Neural progenitor cell (in vitro differentiated cells): ENCODE measurements around the gene HPCA. TPM values are rescaled to one million over a fixed set of nuclear protein-coding genes. Genes with fewer than 3 reads are reported as not detected.

Experiments used
- DNase-seq: peaks from one replicate; pipeline ENCODE4 v3.0.0-alpha.2; 2016; ENCODE audit warnings: low spot score
- H2AFZ ChIP-seq: fragments of 200-600 bp; sonication (generic); replicated peaks from 2 replicates; pipeline ENCODE4 v1.6.1; 2016; ENCODE audit warnings: antibody characterized with exemption
- H3F3A ChIP-seq: fragments of 200-600 bp; sonication (generic); 2 replicates; pipeline ENCODE4 v1.6.1; 2016; ENCODE audit warnings: antibody characterized with exemption, low read depth
- H3K27ac ChIP-seq: fragments of 200-600 bp; sonication (generic); 2 replicates; pipeline ENCODE4 v1.5.1; 2016; ENCODE audit warnings: mild to moderate bottlenecking
- H3K27me3 ChIP-seq: fragments of 200-600 bp; sonication (generic); 2 replicates; pipeline ENCODE4 v1.6.1; 2016; ENCODE audit warnings: mild to moderate bottlenecking, moderate library complexity
- H3K36me3 ChIP-seq: fragments of 200-600 bp; sonication (generic); 2 replicates; pipeline ENCODE4 v1.5.1; 2016
- H3K4me1 ChIP-seq: fragments of 200-600 bp; sonication (generic); 2 replicates; pipeline ENCODE4 v1.6.1; 2016; ENCODE audit warnings: mixed run types
- H3K4me2 ChIP-seq: fragments of 200-600 bp; sonication (generic); 2 replicates; pipeline ENCODE4 v1.6.1; 2016
- H3K4me3 ChIP-seq: fragments of 200-600 bp; sonication (generic); 2 replicates; pipeline ENCODE4 v1.5.1; 2016
- H3K79me2 ChIP-seq: fragments of 200-600 bp; sonication (generic); 2 replicates; pipeline ENCODE4 v1.6.1; 2016; ENCODE audit warnings: low read depth
- H3K9ac ChIP-seq: fragments of 200-600 bp; sonication (generic); 2 replicates; pipeline ENCODE4 v1.6.1; 2016
- H3K9me3 ChIP-seq: fragments of 200-600 bp; sonication (generic); 2 replicates; pipeline ENCODE4 v1.5.1; 2016; ENCODE audit warnings: low read depth
- H4K20me1 ChIP-seq: fragments of 200-600 bp; sonication (generic); 2 replicates; pipeline ENCODE4 v1.6.1; 2016; ENCODE audit warnings: low read depth
- H3K27ac Mint-ChIP-seq: 3 replicates; pipeline ENCODE4 v1.8.0; 2021; ENCODE audit warnings: mixed read lengths
- H3K27me3 Mint-ChIP-seq: 2 replicates; pipeline ENCODE4 v1.8.0; 2022; ENCODE audit warnings: low read depth, mild to moderate bottlenecking, inconsistent platforms, moderate library complexity, mixed read lengths; ENCODE audit not compliant: insufficient read depth
- H3K36me3 Mint-ChIP-seq: 3 replicates; pipeline ENCODE4 v1.8.0; 2021; ENCODE audit warnings: mixed read lengths
- H3K4me1 Mint-ChIP-seq: 3 replicates; pipeline ENCODE4 v1.8.0; 2021; ENCODE audit warnings: mixed read lengths
- H3K4me3 Mint-ChIP-seq: 3 replicates; pipeline ENCODE4 v1.8.0; 2021; ENCODE audit warnings: mild to moderate bottlenecking, moderate library complexity, mixed read lengths
- H3K9me3 Mint-ChIP-seq: 3 replicates; pipeline ENCODE4 v1.8.0; 2020; ENCODE audit warnings: mixed read lengths
- CTCF ChIP-seq: fragments of 200-600 bp; sonication (generic); IDR thresholded peaks from 2 replicates; pipeline ENCODE4 v1.5.1; 2017; ENCODE audit warnings: antibody characterized with exemption, mild to moderate bottlenecking
- EZH2 ChIP-seq: fragments of 200-600 bp; sonication (generic); IDR thresholded peaks from 2 replicates; pipeline ENCODE4 v1.6.1; 2017; ENCODE audit warnings: antibody characterized with exemption, mild to moderate bottlenecking, moderate library complexity
- EZH2phosphoT487 ChIP-seq: fragments of 200-600 bp; sonication (generic); IDR thresholded peaks from 2 replicates; pipeline ENCODE4 v1.6.1; 2017; ENCODE audit warnings: antibody characterized with exemption
- total RNA-seq: library from RNA; depleted of rRNA; stranded (reverse); fragments of >200 nt; gene quantifications from 2 replicates; pipeline ENCODE4 v1.2.3, GENCODE V29; 2015; ENCODE audit warnings: low replicate concordance

The HPCA gene
- total RNA-seq, 1 donor from 2014 or later = not detected

DNA sequence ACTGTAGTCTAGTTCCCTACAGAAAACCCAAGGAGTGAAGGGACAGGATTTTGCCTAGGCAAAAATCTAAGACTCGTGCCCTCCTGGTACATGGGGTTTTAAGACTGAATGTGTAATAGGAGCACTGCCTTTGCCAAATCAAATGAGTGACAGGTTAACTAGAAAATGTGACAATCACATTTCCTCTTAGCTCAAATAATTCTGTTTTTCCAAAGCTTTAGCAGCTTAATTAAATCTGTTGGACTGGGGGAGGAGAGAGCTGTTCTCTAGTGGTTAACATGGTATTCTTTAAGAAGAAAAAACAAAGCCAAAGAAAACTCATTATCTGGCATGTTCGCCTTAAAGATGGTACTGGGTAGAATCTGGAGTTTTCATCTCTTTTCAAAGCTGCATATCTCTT lies 28.2 kb upstream of the HPCA start:
- peak overlapping the region; percentile 3 for H3K9ac ChIP-seq
- peaks cover 37% of the 10 kb centered on the region for H3K36me3 Mint-ChIP-seq

DNA sequence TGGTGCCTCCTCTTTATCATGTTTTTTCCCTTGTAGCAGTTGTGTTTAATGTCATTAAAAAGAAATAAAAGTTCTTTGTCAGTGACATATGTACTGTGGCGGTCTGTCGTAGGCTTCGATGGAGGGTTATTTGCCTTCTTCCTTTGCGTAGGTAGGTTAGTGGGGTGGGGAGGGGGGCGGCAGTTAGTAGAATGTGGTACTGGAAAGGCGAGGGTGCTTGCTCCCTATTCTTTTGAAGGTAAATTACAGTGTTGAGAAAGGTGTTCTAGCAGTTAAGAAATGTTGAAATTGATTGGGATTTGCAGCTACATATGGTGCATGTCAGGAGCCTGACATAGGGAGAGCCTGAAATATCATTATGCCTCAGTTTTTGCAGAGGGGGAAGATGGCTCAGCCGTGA lies 27.5 kb upstream of the HPCA start:
- Histone ChIP-seq H3K4me3 (no peak overlapping the region), H3K9me3 (no peaks in the 10 kb centered on the region), H3K9ac (no peak overlapping the region), H3F3A (no peaks in the 10 kb centered on the region), H3K4me1 (no peaks in the 10 kb centered on the region), H3K79me2 (no peaks in the 10 kb centered on the region), H3K27me3 (no peaks in the 10 kb centered on the region), H4K20me1 (no peaks in the 10 kb centered on the region), H3K36me3 (peaks cover 4% of the 10 kb centered on the region), H3K4me2 (no peak overlapping the region), H2AFZ (no peak overlapping the region), H3K27ac (no peak overlapping the region)
- no peak overlapping the region for H3K4me3 Mint-ChIP-seq
- H3K27ac Mint-ChIP-seq = no peak overlapping the region
- no peak for TF ChIP-seq EZH2
- H3K36me3 Mint-ChIP-seq = peaks cover 35% of the 10 kb centered on the region
- no peak for DNase-seq
- no peaks in the 10 kb centered on the region for H3K9me3 Mint-ChIP-seq
- peaks cover 13% of the 10 kb centered on the region for H3K4me1 Mint-ChIP-seq
- H3K27me3 Mint-ChIP-seq = peaks cover under 1% of the 10 kb centered on the region

More for the DNA sequence above, 28.2 kb upstream of the HPCA start:
- no peaks in the 10 kb centered on the region for H3K79me2 ChIP-seq
- peak overlapping the region; percentile 3 for H3K27ac ChIP-seq
- Mint-ChIP-seq H3K27ac (no peak overlapping the region), H3K4me3 (no peak overlapping the region), H3K27me3 (peaks cover 2% of the 10 kb centered on the region), H3K4me1 (peaks cover 7% of the 10 kb centered on the region), H3K9me3 (no peaks in the 10 kb centered on the region)
- no peaks in the 10 kb centered on the region for H4K20me1 ChIP-seq
- H3K4me3 ChIP-seq = no peak overlapping the region
- no peak overlapping the region for H3K4me2 ChIP-seq
- H3K36me3 ChIP-seq = peaks cover 4% of the 10 kb centered on the region
- no peaks in the 10 kb centered on the region for H3F3A ChIP-seq
- H3K9me3 ChIP-seq = no peaks in the 10 kb centered on the region
- no peak for DNase-seq
- H3K4me1 ChIP-seq = no peaks in the 10 kb centered on the region
- TF ChIP-seq EZH2phosphoT487 = no peak
- TF ChIP-seq CTCF = no peak
- no peak for TF ChIP-seq EZH2
- H3K27me3 ChIP-seq = no peaks in the 10 kb centered on the region
- no peak overlapping the region for H2AFZ ChIP-seq

GRCh38 chr1:32859915-32860314 lies 26.4 kb upstream of the HPCA start:
- Histone ChIP-seq H3K27ac (no peak overlapping the region), H3K4me2 (no peak overlapping the region), H3F3A (no peaks in the 10 kb centered on the region), H3K9me3 (no peaks in the 10 kb centered on the region), H4K20me1 (no peaks in the 10 kb centered on the region), H3K4me3 (no peak overlapping the region), H3K36me3 (peaks cover 4% of the 10 kb centered on the region), H3K4me1 (no peaks in the 10 kb centered on the region), H3K79me2 (no peaks in the 10 kb centered on the region), H2AFZ (no peak overlapping the region), H3K9ac (no peak overlapping the region), H3K27me3 (no peaks in the 10 kb centered on the region)
- peaks cover 25% of the 10 kb centered on the region for H3K4me1 Mint-ChIP-seq
- H3K27ac Mint-ChIP-seq = no peak overlapping the region
- TF ChIP-seq CTCF (no peak), EZH2 (no peak), EZH2phosphoT487 (no peak)
- DNase-seq = no peak
- H3K4me3 Mint-ChIP-seq = no peak overlapping the region
- H3K27me3 Mint-ChIP-seq = peaks cover 2% of the 10 kb centered on the region
- no peaks in the 10 kb centered on the region for H3K9me3 Mint-ChIP-seq
- H3K36me3 Mint-ChIP-seq = peaks cover 31% of the 10 kb centered on the region

- Histone ChIP-seq H3K27ac (no peak overlapping the region), H3K4me1 (no peaks in the 10 kb centered on the region)
Measured at GRCh38 chr1:32860566-32860965, 25.7 kb upstream of the HPCA start.

More at GRCh38 chr1:32860566-32860965, 25.7 kb upstream of the HPCA start:
- Histone ChIP-seq H3K9ac (no peak overlapping the region), H3K79me2 (no peaks in the 10 kb centered on the region), H3K9me3 (no peaks in the 10 kb centered on the region), H4K20me1 (no peaks in the 10 kb centered on the region), H2AFZ (no peak overlapping the region), H3K4me2 (no peak overlapping the region), H3K27me3 (no peaks in the 10 kb centered on the region), H3K36me3 (no peaks in the 10 kb centered on the region), H3F3A (no peaks in the 10 kb centered on the region), H3K4me3 (no peak overlapping the region)
- H3K36me3 Mint-ChIP-seq = peaks cover 31% of the 10 kb centered on the region
- no peak overlapping the region for H3K27ac Mint-ChIP-seq
- no peak for DNase-seq
- peaks cover 25% of the 10 kb centered on the region for H3K4me1 Mint-ChIP-seq
- no peaks in the 10 kb centered on the region for H3K9me3 Mint-ChIP-seq
- no peak for TF ChIP-seq EZH2
- TF ChIP-seq CTCF = no peak
- no peak for TF ChIP-seq EZH2phosphoT487
- H3K4me3 Mint-ChIP-seq = no peak overlapping the region
- H3K27me3 Mint-ChIP-seq = peaks cover 2% of the 10 kb centered on the region
